DLD1 (cell line): ENCODE data around the gene PREPL.
"Not testable (repeated sequence)": the region's sequence is repeated elsewhere in the genome, so short reads cannot be mapped to it uniquely, and the experiment has no call there.

Experiments
- in situ Hi-C: cut with HindIII; loops from 2 replicates; pipeline ENCODE4 v1.10.0; 2017; ENCODE audit warnings: low sequenced_read_pairs

Gene PREPL

GRCh38 chr2:44361330-44362206 lies at the start of gene PREPL, which contains the start of gene CAMKMT:
Gene PREPL, minus strand, starts transcription at chr2:44361494. Its CDS starts 15,152 bp downstream, at chr2:44346342.
Gene CAMKMT, plus strand, starts transcription at chr2:44361947.
- in situ Hi-C loops: no loop called here

GRCh38 chr2:44398243-44398897 lies 37.1 kb upstream of the PREPL start:
- in situ Hi-C loops: no loop called here

DNA sequence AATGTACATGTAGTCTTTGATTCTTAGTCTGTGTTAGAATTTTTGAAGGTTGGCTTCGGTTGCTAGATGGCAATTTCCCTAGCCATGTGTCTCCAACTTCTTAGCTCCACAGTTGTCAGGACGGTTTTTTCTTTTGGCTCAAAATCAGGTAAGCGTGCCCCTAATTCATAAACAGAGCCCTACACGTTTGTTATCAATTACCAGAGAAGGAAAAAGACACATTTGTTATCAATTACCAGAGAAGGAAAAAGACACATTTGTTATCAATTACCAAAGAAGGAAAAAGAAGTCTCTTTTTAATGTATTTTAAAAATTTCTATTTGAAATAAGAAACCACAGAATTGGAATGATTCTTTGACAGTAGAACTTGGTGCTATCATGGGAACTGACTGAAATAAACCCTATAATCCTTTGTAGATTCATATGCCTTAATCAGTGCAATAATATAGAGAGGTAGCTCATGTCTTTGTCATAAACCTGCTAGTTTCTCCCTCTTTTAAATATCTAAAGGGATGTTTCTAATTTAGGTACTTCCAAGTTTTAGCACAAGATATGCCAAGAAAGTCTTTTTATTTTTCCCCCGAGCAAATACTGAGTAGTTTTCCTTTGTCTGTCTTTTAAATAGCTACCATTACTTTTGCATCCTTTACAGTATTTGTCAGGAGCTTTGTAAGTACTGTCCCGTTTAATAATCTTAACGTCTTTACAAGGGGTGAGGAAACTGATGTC lies 36.3 kb upstream of the PREPL start:
- in situ Hi-C loops: no loop called here

GRCh38 chr2:44392338-44392943 lies 31.1 kb upstream of the PREPL start:
- in situ Hi-C loops: loop anchor here (5.0 kb wide), 1 partner anchor 50 kb away; no protein-coding TSS in a partner anchor

GRCh38 chr2:44389895-44390294 lies 28.6 kb upstream of the PREPL start:
- in situ Hi-C loops: loop anchor here (5.0 kb wide), 1 partner anchor 48 kb away; no protein-coding TSS in a partner anchor

GRCh38 chr2:44388877-44389276 lies 27.6 kb upstream of the PREPL start:
- in situ Hi-C loops: no loop called here

GRCh38 chr2:44385226-44385625 lies 23.9 kb upstream of the PREPL start:
- in situ Hi-C loops: not testable (repeated sequence)

DNA sequence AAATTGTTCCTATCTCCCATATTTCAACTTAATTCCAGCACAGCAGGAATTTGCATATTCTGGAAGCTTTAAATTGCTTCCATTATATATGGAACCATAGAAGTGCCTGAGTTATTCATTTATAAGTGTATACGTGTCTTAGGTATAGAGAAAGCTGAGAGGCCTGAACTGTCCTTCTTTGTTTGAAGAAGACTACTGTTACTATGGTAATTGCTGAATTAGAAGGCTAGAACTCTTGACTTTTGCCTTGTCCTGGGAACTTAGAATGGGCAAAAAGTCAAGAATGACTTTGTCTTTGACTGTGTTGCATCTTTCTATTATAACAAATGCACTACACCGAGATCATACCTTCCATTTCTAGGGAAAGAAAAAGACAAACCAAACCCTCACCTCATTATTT lies 16.2 kb upstream of the PREPL start:
- in situ Hi-C loops: no loop called here

DNA sequence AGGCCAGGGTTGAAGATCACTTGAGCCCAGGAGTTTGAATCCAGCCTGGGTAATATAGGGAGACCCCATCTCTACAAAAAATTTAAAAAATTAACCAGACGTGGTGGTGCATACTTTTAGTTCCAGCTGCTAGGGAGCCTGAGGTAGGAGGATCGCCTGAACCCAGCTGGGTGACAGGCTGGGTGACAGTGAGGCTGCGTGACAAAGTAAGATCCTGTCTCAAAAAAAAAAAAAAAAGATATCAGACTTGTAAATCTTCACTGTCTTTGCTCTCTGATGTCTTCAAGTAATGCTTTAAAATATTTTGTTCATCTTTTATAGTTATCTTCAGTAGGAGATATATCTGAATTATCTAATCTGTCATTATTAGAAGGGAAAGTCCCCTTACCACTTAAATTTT lies 11.0 kb upstream of the PREPL start:
- in situ Hi-C loops: no loop called here

DNA sequence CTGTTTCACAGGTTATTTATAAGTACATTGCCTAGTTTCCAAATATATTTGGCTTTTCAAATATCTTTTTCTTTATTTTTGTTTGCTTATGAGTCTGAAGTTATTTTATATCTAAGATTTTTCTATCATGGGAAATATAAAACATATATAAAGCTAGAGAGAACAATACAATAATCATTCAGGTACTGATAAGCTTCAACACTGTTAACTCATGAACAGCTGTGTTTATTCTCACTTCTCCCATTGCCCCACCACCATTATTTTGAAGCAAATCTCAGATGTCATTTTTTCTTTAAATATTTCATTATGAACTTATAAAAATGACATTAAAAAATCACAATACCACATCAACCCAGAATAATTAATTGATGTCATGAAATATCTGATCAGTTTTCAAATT lies 10.2 kb upstream of the PREPL start:
- in situ Hi-C loops: no loop called here

DNA sequence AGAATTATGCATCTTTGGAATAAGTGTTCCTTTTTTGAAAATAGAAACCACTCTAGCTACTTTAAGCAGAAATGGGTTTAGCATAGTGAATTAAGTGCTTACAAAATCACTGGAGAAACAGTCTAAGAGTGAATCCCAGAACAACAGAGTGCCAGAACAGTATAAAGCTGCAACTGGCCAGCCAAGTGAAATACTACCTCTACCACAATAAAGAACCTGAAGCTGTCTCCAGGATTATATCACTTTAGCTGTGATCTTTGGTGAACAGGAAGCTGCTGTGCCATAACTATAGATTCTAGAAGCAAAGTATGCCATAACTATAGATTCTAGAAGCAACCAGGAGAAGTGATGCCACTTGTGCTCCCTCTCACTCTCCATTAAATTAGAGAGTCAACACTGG lies 8.1 kb upstream of the PREPL start:
- in situ Hi-C loops: no loop called here

GRCh38 chr2:44367591-44367990 lies 6.3 kb upstream of the PREPL start:
- in situ Hi-C loops: no loop called here

DNA sequence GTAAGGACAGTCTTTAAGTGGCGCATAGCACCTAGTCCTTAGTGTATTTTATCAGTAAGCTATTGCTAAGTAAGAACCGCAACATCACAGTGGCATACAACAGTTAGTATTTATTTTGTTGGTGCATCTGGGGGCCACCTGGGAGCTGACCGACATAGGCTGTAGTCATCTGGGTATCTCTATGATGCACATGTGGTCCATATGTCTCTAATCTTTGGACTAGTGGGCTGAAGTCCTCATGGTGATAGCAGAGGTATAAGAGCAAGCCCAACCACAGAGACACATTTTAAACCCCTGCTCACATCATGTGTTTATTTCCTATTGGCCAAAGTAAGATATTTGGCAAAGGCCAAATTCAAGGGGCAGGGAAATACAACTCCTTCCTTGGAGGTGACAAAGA lies 3.3 kb upstream of the PREPL start:
- in situ Hi-C loops: no loop called here

DNA sequence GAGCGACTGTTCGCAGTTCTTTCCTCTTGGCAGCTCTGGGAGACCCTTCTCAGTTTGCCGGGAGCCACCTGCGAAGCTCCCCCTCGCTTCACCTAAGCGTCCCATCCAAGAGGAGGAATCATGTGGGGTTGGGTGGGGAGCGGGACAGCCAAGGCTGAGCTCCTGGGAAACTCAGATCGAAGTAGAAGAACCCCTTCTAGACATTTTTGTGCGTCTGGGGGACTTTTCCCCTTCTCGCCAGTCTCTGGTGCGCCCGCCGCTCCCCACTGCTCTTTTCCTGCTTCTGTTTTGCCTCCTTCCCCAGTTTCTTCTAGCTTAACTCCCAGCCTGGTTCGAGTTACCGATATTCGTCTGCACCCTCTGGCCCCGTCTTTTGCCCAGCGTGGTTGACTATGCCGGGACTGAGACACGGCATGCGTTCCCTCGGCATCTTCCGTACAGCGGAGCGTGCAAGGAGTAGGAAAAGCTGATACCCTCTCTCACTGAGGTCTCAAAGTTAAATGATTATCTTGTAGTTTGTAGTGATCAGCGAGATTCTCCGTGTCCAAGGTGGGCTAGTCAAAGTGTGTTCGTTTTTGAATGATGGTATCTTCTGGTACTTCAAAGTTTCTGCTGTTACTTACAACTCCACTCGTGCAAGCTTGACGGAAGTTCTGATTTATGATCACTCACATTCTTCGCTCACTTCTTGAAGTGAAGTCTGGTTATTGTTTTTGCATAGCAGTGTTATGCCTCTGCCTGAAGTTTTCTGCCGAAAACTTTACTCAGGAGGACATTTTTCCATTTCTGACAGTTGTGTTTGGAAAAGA lies 1.1 kb upstream of the PREPL start:
- in situ Hi-C loops: no loop called here

GRCh38 chr2:44360749-44361329 lies 455 bp downstream of the PREPL start:
- in situ Hi-C loops: no loop called here

DNA sequence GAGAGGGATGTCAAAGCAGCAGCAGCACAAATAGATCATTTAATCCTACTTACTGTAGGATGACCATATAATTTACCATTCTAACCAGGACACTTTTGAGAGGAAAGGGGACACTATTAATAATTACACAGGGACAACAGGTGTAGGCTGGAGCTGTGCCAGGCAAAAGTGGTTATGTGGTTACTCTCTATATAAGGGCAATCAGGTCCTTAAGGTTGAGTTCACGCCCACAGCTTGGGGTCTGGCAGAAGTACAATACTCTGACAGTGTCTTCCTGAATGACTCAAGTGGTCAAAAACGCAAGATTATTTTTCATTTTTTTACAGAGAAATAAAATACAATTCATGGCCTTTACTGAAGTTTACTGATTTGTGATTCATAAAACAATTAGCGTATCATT lies 2.8 kb downstream of the PREPL start:
- in situ Hi-C loops: no loop called here

GRCh38 chr2:44354761-44355160 lies 6.5 kb downstream of the PREPL start:
- in situ Hi-C loops: no loop called here

GRCh38 chr2:44352510-44352909 lies 8.8 kb downstream of the PREPL start:
- in situ Hi-C loops: no loop called here

GRCh38 chr2:44351676-44352075 lies 9.6 kb downstream of the PREPL start:
- in situ Hi-C loops: no loop called here

DNA sequence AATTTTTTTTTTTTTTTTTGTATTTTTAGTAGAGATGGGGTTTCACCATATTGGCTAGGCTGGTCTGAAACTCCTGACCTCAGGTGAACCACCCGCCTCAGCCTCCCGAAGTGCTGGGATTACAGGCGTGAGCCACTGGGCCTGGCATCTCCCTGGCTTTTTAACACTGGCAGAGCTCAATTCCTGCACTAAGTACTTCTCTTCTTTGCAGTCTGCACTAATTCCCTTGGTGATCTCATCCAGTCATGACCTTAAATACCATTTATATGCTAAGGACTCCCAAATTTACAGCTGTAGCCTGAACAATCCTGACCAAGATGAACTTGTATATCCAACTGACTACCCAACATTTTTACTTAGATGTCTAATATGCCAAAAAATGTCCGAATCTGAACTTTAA lies 10.2 kb downstream of the PREPL start:
- in situ Hi-C loops: no loop called here
